ENCODE measurements around the gene PABPN1.

PABPN1 gene

DNA sequence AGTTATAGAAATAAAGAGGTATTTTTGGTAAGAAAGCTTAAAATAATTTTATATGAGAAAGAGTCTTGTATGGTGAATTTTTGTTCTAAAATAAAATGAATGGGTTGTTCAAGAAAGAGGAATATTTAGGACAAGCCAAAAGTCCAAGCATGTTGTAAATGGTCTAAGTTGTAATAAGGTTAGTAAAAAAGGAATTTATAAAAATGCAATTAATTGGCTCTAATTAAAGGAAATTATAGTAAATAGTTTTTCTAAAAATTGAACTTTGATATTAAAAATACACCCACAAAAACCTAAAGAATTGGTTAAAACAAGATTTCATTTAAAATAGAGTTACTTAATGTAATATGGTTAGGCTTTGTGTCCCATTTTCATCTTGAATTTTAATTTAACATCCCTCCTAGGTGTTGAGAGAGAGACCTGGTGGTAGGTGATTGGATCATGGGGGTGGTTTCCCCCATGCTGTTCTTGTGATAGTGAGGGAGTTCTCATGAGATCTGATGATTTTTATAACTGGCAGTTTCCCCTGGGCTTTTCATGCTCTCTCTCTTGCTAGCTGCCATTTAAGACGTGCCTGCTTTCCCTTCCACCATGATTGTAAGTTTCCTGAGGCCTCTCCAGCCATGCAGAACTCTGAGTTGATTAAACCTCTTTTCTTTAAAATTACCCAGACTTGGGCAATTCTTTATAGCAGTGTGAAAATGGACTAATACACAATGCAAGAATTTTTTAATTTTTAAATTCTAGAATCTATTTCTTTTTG lies 18.4 kb downstream of the PABPN1 start:
- no peak overlapping the region for H3K23ac ChIP-seq (ENCODE audit: low read length)
- H4K8ac ChIP-seq (ENCODE audit: low read depth, low read length), result no peak overlapping the region
- no peaks in the 10 kb centered on the region for H3K36me3 ChIP-seq (ENCODE audit: control insufficient read depth, insufficient read depth, low read length)
- no peak overlapping the region for H3K4me2 ChIP-seq (ENCODE audit: low read length)
- no peaks in the 10 kb centered on the region for H3K27me3 ChIP-seq (ENCODE audit: insufficient read depth, low read length, poor library complexity)
- no peaks in the 10 kb centered on the region for H3K79me2 ChIP-seq (ENCODE audit: control insufficient read depth, insufficient read depth, low read length)
- no peak overlapping the region for H3K4ac ChIP-seq (ENCODE audit: low read depth, low read length)
- no peak overlapping the region for H3K27ac ChIP-seq (ENCODE audit: low read depth, low read length)
- H2BK15ac ChIP-seq (replicated peaks; ENCODE audit: low read depth), result no peak overlapping the region
- H3K18ac ChIP-seq (ENCODE audit: low read length), result no peak overlapping the region
- WGBS (ENCODE audit: extremely low coverage, insufficient coverage, low lambda C conversion rate), result no CpG with 5 or more reads among the region's 1 CpG
- H3K9ac ChIP-seq (ENCODE audit: low read length), result no peak overlapping the region
- peak; percentile 50 for DNase-seq
- H2BK120ac ChIP-seq (ENCODE audit: low read depth, low read length), result no peak overlapping the region
- H3K56ac ChIP-seq (ENCODE audit: low read length), result no peak overlapping the region
- no peak overlapping the region for H2AK5ac ChIP-seq (ENCODE audit: low read length)
- no peak overlapping the region for H4K5ac ChIP-seq (ENCODE audit: low read length)
- no peak overlapping the region for H3K4me3 ChIP-seq (ENCODE audit: low read length)
- H2BK5ac ChIP-seq (ENCODE audit: low read length), result no peak overlapping the region
- H3K79me1 ChIP-seq (ENCODE audit: low read length), result no peaks in the 10 kb centered on the region
- H3K4me1 ChIP-seq (ENCODE audit: control insufficient read depth, low read depth, low read length), result no peaks in the 10 kb centered on the region

DNA sequence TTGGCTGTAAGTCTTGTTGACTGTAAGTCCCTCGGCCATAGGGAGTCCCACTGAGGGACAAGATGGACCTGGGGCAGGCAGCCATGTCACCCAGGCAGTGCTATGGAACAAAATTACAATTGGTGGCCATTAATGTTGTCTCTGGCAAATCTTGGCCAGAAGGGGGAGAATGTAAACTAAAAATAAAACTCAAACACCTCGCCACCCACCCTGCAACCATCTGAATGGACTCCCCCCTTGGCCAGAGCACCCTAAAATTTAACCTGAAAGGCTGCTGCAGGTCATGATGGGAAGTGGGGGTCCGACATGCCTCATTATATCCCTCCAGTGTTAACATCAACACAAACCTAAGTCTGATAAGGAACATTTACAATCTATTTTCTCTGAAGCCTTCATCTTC lies 23.2 kb downstream of the PABPN1 start:
- Histone ChIP-seq H2BK15ac (replicated peaks; ENCODE audit: low read depth) (no peak overlapping the region), H3K9ac (ENCODE audit: low read length) (no peak overlapping the region), H3K4ac (ENCODE audit: low read depth, low read length) (no peak overlapping the region), H2AK5ac (ENCODE audit: low read length) (no peak overlapping the region), H4K8ac (ENCODE audit: low read depth, low read length) (no peak overlapping the region), H3K79me2 (ENCODE audit: control insufficient read depth, insufficient read depth, low read length) (no peaks in the 10 kb centered on the region), H4K5ac (ENCODE audit: low read length) (no peak overlapping the region), H3K4me3 (ENCODE audit: low read length) (no peak overlapping the region), H3K4me1 (ENCODE audit: control insufficient read depth, low read depth, low read length) (no peaks in the 10 kb centered on the region), H2BK5ac (ENCODE audit: low read length) (no peak overlapping the region), H3K4me2 (ENCODE audit: low read length) (no peak overlapping the region), H3K27ac (ENCODE audit: low read depth, low read length) (no peak overlapping the region), H2BK120ac (ENCODE audit: low read depth, low read length) (no peak overlapping the region), H3K23ac (ENCODE audit: low read length) (no peak overlapping the region), H3K79me1 (ENCODE audit: low read length) (no peaks in the 10 kb centered on the region), H3K18ac (ENCODE audit: low read length) (no peak overlapping the region), H3K36me3 (ENCODE audit: control insufficient read depth, insufficient read depth, low read length) (no peaks in the 10 kb centered on the region), H3K27me3 (ENCODE audit: insufficient read depth, low read length, poor library complexity) (no peaks in the 10 kb centered on the region), H3K56ac (ENCODE audit: low read length) (no peak overlapping the region)
- WGBS (ENCODE audit: extremely low coverage, insufficient coverage, low lambda C conversion rate), result no CpG with 5 or more reads among the region's 3 CpGs
- no peak for DNase-seq

DNA sequence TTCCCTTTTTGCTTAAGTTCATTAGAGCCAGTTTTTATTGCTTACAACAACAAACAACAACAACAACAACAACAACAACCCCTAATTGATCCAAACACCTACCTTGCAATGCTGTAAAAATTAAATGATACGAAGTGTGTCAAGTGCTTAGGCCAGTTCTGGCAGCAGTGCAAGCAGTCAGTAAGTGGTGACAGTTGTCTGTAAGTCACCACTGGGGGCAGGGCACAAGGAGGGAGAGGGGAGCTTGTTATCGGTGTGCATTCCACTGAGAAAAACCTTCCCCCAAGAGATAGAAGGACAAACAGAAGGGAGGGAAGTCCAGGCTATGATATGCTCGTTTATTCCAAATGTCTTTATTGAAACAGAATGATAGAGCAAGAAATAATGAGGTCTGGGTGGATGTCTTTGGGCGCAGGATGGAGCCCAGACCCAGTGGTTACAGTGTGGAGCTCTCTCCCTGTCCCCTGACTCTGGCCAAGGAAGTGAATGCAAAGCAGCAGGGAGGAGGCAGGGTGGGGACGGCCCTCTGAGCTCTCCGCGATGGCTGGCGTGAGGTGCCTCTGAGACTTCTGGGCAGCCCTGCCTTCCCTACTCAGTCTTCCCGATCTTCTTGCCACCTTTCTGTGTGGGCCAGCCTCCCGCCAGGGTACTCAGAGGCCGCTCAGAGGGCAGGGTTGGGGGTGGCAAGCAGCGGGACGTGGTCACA lies 24.9 kb downstream of the PABPN1 start:
- Histone ChIP-seq H2BK15ac (replicated peaks; ENCODE audit: low read depth) (no peak overlapping the region), H4K8ac (ENCODE audit: low read depth, low read length) (no peak overlapping the region), H3K36me3 (ENCODE audit: control insufficient read depth, insufficient read depth, low read length) (no peaks in the 10 kb centered on the region), H3K4ac (ENCODE audit: low read depth, low read length) (no peak overlapping the region), H3K23ac (ENCODE audit: low read length) (no peak overlapping the region), H3K4me3 (ENCODE audit: low read length) (no peak overlapping the region), H4K5ac (ENCODE audit: low read length) (no peak overlapping the region), H2BK120ac (ENCODE audit: low read depth, low read length) (no peak overlapping the region), H3K27ac (ENCODE audit: low read depth, low read length) (no peak overlapping the region), H3K18ac (ENCODE audit: low read length) (no peak overlapping the region), H3K27me3 (ENCODE audit: insufficient read depth, low read length, poor library complexity) (no peaks in the 10 kb centered on the region), H2AK5ac (ENCODE audit: low read length) (no peak overlapping the region), H3K56ac (ENCODE audit: low read length) (peak overlapping the region; percentile 17), H3K79me1 (ENCODE audit: low read length) (no peaks in the 10 kb centered on the region), H2BK5ac (ENCODE audit: low read length) (no peak overlapping the region), H3K9ac (ENCODE audit: low read length) (no peak overlapping the region), H3K4me2 (ENCODE audit: low read length) (no peak overlapping the region), H3K4me1 (ENCODE audit: control insufficient read depth, low read depth, low read length) (no peaks in the 10 kb centered on the region), H3K79me2 (ENCODE audit: control insufficient read depth, insufficient read depth, low read length) (no peaks in the 10 kb centered on the region)
- peak; percentile 70 for DNase-seq
- no CpG with 5 or more reads among the region's 13 CpGs for WGBS (ENCODE audit: extremely low coverage, insufficient coverage, low lambda C conversion rate)

GRCh38 chr14:23346693-23347405 lies 25.6 kb downstream of the PABPN1 start:
- Histone ChIP-seq H3K18ac (ENCODE audit: low read length) (no peak overlapping the region), H3K27me3 (ENCODE audit: insufficient read depth, low read length, poor library complexity) (no peaks in the 10 kb centered on the region), H3K4me3 (ENCODE audit: low read length) (no peak overlapping the region), H3K56ac (ENCODE audit: low read length) (peak overlapping the region; percentile 17), H3K9ac (ENCODE audit: low read length) (no peak overlapping the region), H2AK5ac (ENCODE audit: low read length) (no peak overlapping the region), H2BK120ac (ENCODE audit: low read depth, low read length) (no peak overlapping the region), H4K8ac (ENCODE audit: low read depth, low read length) (no peak overlapping the region), H3K4me2 (ENCODE audit: low read length) (no peak overlapping the region), H2BK5ac (ENCODE audit: low read length) (no peak overlapping the region), H3K36me3 (ENCODE audit: control insufficient read depth, insufficient read depth, low read length) (no peaks in the 10 kb centered on the region), H3K23ac (ENCODE audit: low read length) (no peak overlapping the region), H3K27ac (ENCODE audit: low read depth, low read length) (no peak overlapping the region), H3K79me1 (ENCODE audit: low read length) (no peaks in the 10 kb centered on the region), H4K5ac (ENCODE audit: low read length) (no peak overlapping the region), H3K4ac (ENCODE audit: low read depth, low read length) (no peak overlapping the region), H2BK15ac (replicated peaks; ENCODE audit: low read depth) (no peak overlapping the region), H3K79me2 (ENCODE audit: control insufficient read depth, insufficient read depth, low read length) (no peaks in the 10 kb centered on the region), H3K4me1 (ENCODE audit: control insufficient read depth, low read depth, low read length) (no peaks in the 10 kb centered on the region)
- WGBS (ENCODE audit: extremely low coverage, insufficient coverage, low lambda C conversion rate), result no CpG with 5 or more reads among the region's 27 CpGs
- no peak for DNase-seq

DNA sequence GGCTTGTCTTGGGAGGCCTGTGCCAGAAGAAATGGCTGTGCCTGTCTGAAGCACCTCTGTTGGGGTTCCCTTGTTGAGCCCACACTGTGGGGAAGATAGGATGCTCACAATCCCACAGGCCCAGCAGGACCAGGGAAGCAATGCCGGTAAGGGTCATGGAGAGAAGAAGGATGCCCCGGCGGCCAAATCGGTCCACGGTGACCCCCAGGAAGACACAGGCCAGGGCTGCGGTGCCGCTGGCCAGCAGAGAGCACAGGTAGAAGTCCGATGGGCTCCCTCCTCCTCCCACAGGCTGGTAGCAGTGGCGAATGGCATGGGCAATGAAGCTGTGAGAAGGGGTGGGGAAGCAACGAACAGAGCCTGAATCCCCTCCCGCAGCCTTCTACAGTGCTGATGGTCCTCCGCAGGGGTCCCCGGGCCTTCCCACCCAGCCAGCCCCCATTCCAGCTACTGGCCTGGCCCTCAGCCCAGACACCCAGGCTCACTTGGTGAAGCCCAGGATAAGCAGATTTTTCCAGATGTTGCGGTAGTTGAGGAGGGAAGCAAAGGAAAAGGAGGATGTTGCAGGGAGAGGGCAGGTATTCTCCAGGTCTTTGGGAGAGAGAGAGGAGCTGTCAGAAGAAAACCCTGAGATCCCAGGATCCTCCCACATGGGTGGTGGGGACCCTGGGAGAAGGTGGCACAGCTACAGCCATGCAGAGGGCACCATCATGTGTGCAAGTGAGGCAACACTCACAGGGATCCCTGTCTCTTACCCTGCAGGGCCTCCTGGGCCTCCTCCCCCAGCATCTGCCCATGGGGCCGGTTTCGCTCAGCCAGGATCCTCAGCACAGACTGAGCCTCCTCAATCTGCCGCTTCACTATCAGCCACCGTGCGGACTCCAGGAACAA lies 26.4 kb downstream of the PABPN1 start:
- no peak overlapping the region for H4K5ac ChIP-seq (ENCODE audit: low read length)
- no peaks in the 10 kb centered on the region for H3K27me3 ChIP-seq (ENCODE audit: insufficient read depth, low read length, poor library complexity)
- no peak overlapping the region for H3K4ac ChIP-seq (ENCODE audit: low read depth, low read length)
- H3K23ac ChIP-seq (ENCODE audit: low read length), result no peak overlapping the region
- no peak overlapping the region for H3K4me2 ChIP-seq (ENCODE audit: low read length)
- no CpG with 5 or more reads among the region's 19 CpGs for WGBS (ENCODE audit: extremely low coverage, insufficient coverage, low lambda C conversion rate)
- no peak overlapping the region for H3K4me3 ChIP-seq (ENCODE audit: low read length)
- no peak overlapping the region for H2BK15ac ChIP-seq (replicated peaks; ENCODE audit: low read depth)
- no peak overlapping the region for H2AK5ac ChIP-seq (ENCODE audit: low read length)
- no peaks in the 10 kb centered on the region for H3K79me2 ChIP-seq (ENCODE audit: control insufficient read depth, insufficient read depth, low read length)
- no peak overlapping the region for H3K18ac ChIP-seq (ENCODE audit: low read length)
- H3K9ac ChIP-seq (ENCODE audit: low read length), result no peak overlapping the region
- no peak for DNase-seq
- no peaks in the 10 kb centered on the region for H3K36me3 ChIP-seq (ENCODE audit: control insufficient read depth, insufficient read depth, low read length)
- no peak overlapping the region for H3K56ac ChIP-seq (ENCODE audit: low read length)
- H2BK5ac ChIP-seq (ENCODE audit: low read length), result no peak overlapping the region
- H3K27ac ChIP-seq (ENCODE audit: low read depth, low read length), result no peak overlapping the region
- H3K4me1 ChIP-seq (ENCODE audit: control insufficient read depth, low read depth, low read length), result no peaks in the 10 kb centered on the region
- no peak overlapping the region for H4K8ac ChIP-seq (ENCODE audit: low read depth, low read length)
- no peak overlapping the region for H2BK120ac ChIP-seq (ENCODE audit: low read depth, low read length)
- no peaks in the 10 kb centered on the region for H3K79me1 ChIP-seq (ENCODE audit: low read length)
